Keratinocyte (primary cell): Measurements from ENCODE around the gene SULT1C4. TPM values are rescaled to one million over a fixed set of nuclear protein-coding genes. Genes with fewer than 3 reads are reported as not detected.
A peak's percentile ranks its signal among the peaks of the same experiment; 100 is the strongest.

Source experiments
- DNase-seq: peaks from one replicate; pipeline ENCODE4 v3.0.0-alpha.2; 2011; ENCODE audit warnings: low read depth, missing footprints, low spot score
- FAIRE-seq: peaks from 2 replicates; lab custom pipeline; 2011; peaks lifted over from hg19 to GRCh38; lab: Jason Lieb, UNC
- H2AFZ ChIP-seq: 2 replicates; pipeline ENCODE4 v1.6.0; 2012; ENCODE audit warnings: low read length, control low read depth, inconsistent platforms; ENCODE audit not compliant: control insufficient read depth
- H3K27ac ChIP-seq: 2 replicates; pipeline ENCODE4 v1.5.1; 2011; ENCODE audit warnings: low read length; ENCODE audit not compliant: control insufficient read depth, insufficient read depth
- H3K27me3 ChIP-seq: 3 replicates; pipeline ENCODE4 v1.6.0; 2011; ENCODE audit warnings: low read length; ENCODE audit not compliant: control insufficient read depth, insufficient read depth; ENCODE audit errors: extremely low read depth
- H3K36me3 ChIP-seq, 2 experiments: 2 replicates in 1 of 2; 3 replicates in 1 of 2; pipeline ENCODE4 v1.5.1; 2011; ENCODE audit warnings: low read length in 2 of 2, mild to moderate bottlenecking in 1 of 2; ENCODE audit not compliant: control insufficient read depth in 2 of 2, insufficient read depth in 2 of 2; ENCODE audit errors: extremely low read depth in 1 of 2
- H3K4me1 ChIP-seq: 3 replicates; pipeline ENCODE4 v1.5.1; 2011; ENCODE audit warnings: low read length; ENCODE audit not compliant: control insufficient read depth, insufficient read depth; ENCODE audit errors: extremely low read depth
- H3K4me2 ChIP-seq: 3 replicates; pipeline ENCODE4 v1.6.0; 2011; ENCODE audit warnings: low read depth, low read length; ENCODE audit not compliant: control insufficient read depth, insufficient read depth; ENCODE audit errors: extremely low read depth
- H3K4me3 ChIP-seq, 3 experiments: fragments of 200-600 bp in 1 of 3; sonication (generic) in 1 of 3; 2 replicates in 2 of 3; 3 replicates in 1 of 3; pipeline ENCODE4 v1.5.1; 2011 to 2016; ENCODE audit warnings: low read length in 3 of 3, mild to moderate bottlenecking in 3 of 3, control low read depth in 2 of 3, inconsistent platforms in 1 of 3, low read depth in 1 of 3, mixed read lengths in 1 of 3, mixed run types in 1 of 3, moderate library complexity in 1 of 3; ENCODE audit not compliant: control insufficient read depth in 2 of 3, insufficient read depth in 2 of 3; ENCODE audit errors: extremely low read depth in 1 of 3
- H3K79me2 ChIP-seq: 2 replicates; pipeline ENCODE4 v1.6.0; 2012; ENCODE audit warnings: low read length; ENCODE audit not compliant: control insufficient read depth, insufficient read depth
- H3K9ac ChIP-seq: 3 replicates; pipeline ENCODE4 v1.6.0; 2011; ENCODE audit warnings: low read length; ENCODE audit not compliant: control insufficient read depth, insufficient read depth; ENCODE audit errors: extremely low read depth
- H3K9me1 ChIP-seq: 3 replicates; pipeline ENCODE4 v1.6.0; 2011; ENCODE audit warnings: low read length; ENCODE audit not compliant: control insufficient read depth, insufficient read depth; ENCODE audit errors: extremely low read depth
- H3K9me3 ChIP-seq: 2 replicates; pipeline ENCODE4 v1.5.1; 2012; ENCODE audit warnings: low read depth, low read length; ENCODE audit not compliant: control insufficient read depth
- H4K20me1 ChIP-seq: 3 replicates; pipeline ENCODE4 v1.6.0; 2011; ENCODE audit warnings: low read length; ENCODE audit not compliant: control insufficient read depth, insufficient read depth; ENCODE audit errors: extremely low read depth
- EZH2 ChIP-seq: IDR thresholded peaks from one replicate; pipeline ENCODE4 v1.6.1; 2012; ENCODE audit warnings: inconsistent platforms, mild to moderate bottlenecking, low read length, moderate library complexity
- dilution Hi-C: fragments of 300-500 bp; cut with MboI; formaldehyde crosslinking; loops from one replicate; pipeline ENCODE4 v1.7.0; 2020; ENCODE audit warnings: low sequenced_read_pairs; ENCODE audit not compliant: extremely low pct_ligation_motif_present
- polyA plus RNA-seq, 5 experiments: library from polyadenylated mRNA; depleted of rRNA in 3 of 5; stranded (reverse) in 3 of 5; stranded (forward) in 1 of 5; unstranded in 1 of 5; fragments of >200 nt; gene quantifications; 1 replicate in 1 of 5; 2 replicates in 3 of 5; 3 replicates in 1 of 5; pipeline versions ENCODE4 v1.2.1 to v1.2.3, GENCODE V29; 2011 to 2012; ENCODE audit warnings: missing spikeins in 2 of 5, low read depth in 1 of 5, low replicate concordance in 1 of 5
- TF ChIP-seq, protein P1 (sequence below), 3 experiments: IDR thresholded peaks in 1 of 3; conservative IDR thresholded peaks in 1 of 3; optimal IDR thresholded peaks in 1 of 3; 2 replicates in 2 of 3; 3 replicates in 1 of 3; pipeline versions ENCODE3 to v1.5.1; 2011; ENCODE audit warnings: low read length in 3 of 3, mild to moderate bottlenecking in 3 of 3, moderate library complexity in 2 of 3, control low read depth in 1 of 3, inconsistent platforms in 1 of 3; ENCODE audit not compliant: insufficient read depth in 2 of 3; ENCODE audit errors: extremely low read depth in 1 of 3

The SULT1C4 gene
- polyA plus RNA-seq, 1 donor (not counting 4 experiments of a cell fraction or from before 2014, with no cell fraction given): not detected

DNA sequence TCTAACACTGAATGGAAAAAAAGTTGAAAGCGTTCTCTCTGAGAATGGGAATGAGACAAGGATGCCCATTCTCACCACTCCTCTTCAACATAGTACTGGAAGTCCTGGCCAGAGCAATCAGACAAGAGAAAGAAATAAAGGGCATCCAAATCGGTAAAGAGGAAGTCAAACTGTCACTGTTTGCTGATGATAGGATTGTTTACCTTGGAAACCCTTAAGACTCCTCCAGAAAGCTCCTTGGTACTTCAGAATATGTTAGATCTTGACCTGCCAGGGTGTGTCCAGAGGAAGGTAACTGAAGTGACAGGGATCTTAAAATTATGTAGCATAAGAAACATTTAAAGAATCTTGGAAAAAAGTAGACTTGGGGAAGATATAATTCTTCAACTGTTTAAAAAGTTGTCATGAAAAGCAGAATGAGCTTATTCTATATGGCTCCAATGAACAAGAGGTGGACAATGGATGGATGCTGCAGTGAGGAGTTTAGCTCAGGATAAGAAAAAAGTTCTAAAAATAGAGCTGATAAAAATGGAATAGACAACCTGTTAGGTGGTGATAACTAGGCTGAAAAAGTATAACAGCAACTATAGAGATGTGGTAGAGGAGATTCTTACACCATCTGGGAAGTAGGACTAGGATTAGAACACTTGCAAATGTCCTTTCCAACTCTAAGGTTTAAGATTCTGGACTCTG, 16.8 kb upstream of the SULT1C4 start:
- Histone ChIP-seq H3K4me3 (no peak overlapping the region), H3K27me3 (no peaks in the 10 kb centered on the region), H3K9me1 (no peaks in the 10 kb centered on the region), H3K9me3 (peaks cover 5% of the 10 kb centered on the region), H3K4me1 (peaks cover 19% of the 10 kb centered on the region), H4K20me1 (no peaks in the 10 kb centered on the region), H3K9ac (no peak overlapping the region), H2AFZ (no peak overlapping the region), H3K27ac (no peak overlapping the region), H3K36me3 (no peaks in the 10 kb centered on the region), H3K4me2 (no peak overlapping the region), H3K79me2 (no peaks in the 10 kb centered on the region)
- TF ChIP-seq, protein P1, sequence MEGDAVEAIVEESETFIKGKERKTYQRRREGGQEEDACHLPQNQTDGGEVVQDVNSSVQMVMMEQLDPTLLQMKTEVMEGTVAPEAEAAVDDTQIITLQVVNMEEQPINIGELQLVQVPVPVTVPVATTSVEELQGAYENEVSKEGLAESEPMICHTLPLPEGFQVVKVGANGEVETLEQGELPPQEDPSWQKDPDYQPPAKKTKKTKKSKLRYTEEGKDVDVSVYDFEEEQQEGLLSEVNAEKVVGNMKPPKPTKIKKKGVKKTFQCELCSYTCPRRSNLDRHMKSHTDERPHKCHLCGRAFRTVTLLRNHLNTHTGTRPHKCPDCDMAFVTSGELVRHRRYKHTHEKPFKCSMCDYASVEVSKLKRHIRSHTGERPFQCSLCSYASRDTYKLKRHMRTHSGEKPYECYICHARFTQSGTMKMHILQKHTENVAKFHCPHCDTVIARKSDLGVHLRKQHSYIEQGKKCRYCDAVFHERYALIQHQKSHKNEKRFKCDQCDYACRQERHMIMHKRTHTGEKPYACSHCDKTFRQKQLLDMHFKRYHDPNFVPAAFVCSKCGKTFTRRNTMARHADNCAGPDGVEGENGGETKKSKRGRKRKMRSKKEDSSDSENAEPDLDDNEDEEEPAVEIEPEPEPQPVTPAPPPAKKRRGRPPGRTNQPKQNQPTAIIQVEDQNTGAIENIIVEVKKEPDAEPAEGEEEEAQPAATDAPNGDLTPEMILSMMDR (optimal IDR thresholded peaks at IDR 0.05 in 1 of 3, IDR thresholded peaks at IDR 0.05 in 1 of 3, conservative IDR thresholded peaks at IDR 0.05 in 1 of 3; ENCODE audit: extremely low read depth in 1 of 3, insufficient read depth in 2 of 3, low read length in 3 of 3): no peak
- DNase-seq (no peak), FAIRE-seq (no peak)
- dilution Hi-C loops: no loop called here

DNA sequence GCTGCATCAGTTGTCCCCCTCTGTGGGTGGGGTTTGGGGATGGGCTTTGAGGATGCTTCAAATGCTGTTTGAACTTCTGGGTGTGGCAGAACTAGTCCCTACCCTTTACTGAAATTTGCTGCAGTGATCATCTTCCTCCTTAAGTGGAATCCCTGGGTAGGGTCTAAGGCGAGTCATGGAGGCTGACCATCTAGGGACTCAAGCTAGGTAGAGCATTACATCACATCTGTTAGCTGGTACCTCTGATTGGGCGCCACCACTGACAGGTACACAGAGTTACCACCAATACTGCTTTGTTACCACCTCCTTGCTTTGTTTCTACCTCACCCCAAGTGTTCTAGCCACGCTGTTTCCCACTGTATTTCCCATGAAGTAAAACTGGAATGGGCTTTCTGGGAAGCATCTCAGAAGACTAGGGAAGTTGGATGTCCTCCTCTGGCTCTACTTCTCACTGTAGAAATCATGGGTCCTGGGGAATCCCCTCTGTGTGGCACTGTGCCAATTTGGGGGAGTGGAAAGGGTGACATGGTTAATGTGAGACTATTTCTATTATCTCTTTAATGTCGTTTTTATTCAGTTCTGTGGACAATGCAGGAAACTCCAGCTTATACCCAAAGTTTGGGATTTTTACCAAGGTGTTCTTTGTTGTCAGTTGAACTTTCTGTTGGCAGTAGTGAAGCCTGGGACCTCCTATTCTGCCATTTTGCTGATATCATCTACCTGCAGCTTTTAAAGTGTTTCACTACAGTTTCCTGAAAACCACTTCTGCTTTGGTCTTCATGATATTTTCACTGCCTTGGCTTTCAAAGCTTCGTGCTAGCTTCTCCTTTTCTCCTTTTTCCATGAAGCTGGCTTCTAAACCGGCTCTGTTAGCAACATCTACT, 14.5 kb upstream of the SULT1C4 start:
- TF ChIP-seq, protein P1 (optimal IDR thresholded peaks at IDR 0.05 in 1 of 3, IDR thresholded peaks at IDR 0.05 in 1 of 3, conservative IDR thresholded peaks at IDR 0.05 in 1 of 3; ENCODE audit: extremely low read depth in 1 of 3, insufficient read depth in 2 of 3, low read length in 3 of 3): no peak
- no peak for TF ChIP-seq EZH2
- Histone ChIP-seq H3K36me3 (no peaks in the 10 kb centered on the region), H3K9me1 (no peaks in the 10 kb centered on the region), H3K79me2 (no peaks in the 10 kb centered on the region), H3K27ac (no peak overlapping the region), H3K4me3 (no peak overlapping the region), H3K4me1 (peaks cover 19% of the 10 kb centered on the region), H3K27me3 (no peaks in the 10 kb centered on the region), H3K9ac (no peak overlapping the region), H2AFZ (peak overlapping the region; percentile 49), H4K20me1 (no peaks in the 10 kb centered on the region), H3K9me3 (peaks cover 7% of the 10 kb centered on the region), H3K4me2 (no peak overlapping the region)
- dilution Hi-C loops: no loop called here
- FAIRE-seq: no peak
- no peak for DNase-seq
